Fibroblast of lung (primary cell): Measurements from ENCODE around the gene MYCBP. TPM values are rescaled to one million over a fixed set of nuclear protein-coding genes. Genes with fewer than 3 reads are reported as not detected.

Experiments used
- DNase-seq, 2 donors: peaks; one replicate each; pipeline versions ENCODE4 v3.0.0 to v3.0.0-alpha.2; 2010; ENCODE audit warnings: low read depth in 2 of 2
- H2AFZ ChIP-seq: 2 replicates; pipeline ENCODE4 v1.5.1; 2012; ENCODE audit warnings: low read length, control low read depth, inconsistent platforms
- H3K27ac ChIP-seq: 2 replicates; pipeline ENCODE4 v1.5.1; 2011; ENCODE audit warnings: low read length, control low read depth; ENCODE audit not compliant: insufficient read depth
- H3K27me3 ChIP-seq: 2 replicates; pipeline ENCODE4 v1.5.1; 2011; ENCODE audit warnings: mild to moderate bottlenecking, low read length; ENCODE audit not compliant: control insufficient read depth, insufficient read depth
- H3K36me3 ChIP-seq: 2 replicates; pipeline ENCODE4 v1.5.1; 2011; ENCODE audit warnings: low read length; ENCODE audit not compliant: control insufficient read depth, insufficient read depth
- H3K4me1 ChIP-seq: 2 replicates; pipeline ENCODE4 v1.5.1; 2011; ENCODE audit warnings: low read length; ENCODE audit not compliant: control insufficient read depth, insufficient read depth; ENCODE audit errors: extremely low read depth
- H3K4me2 ChIP-seq: 2 replicates; pipeline ENCODE4 v1.5.1; 2011; ENCODE audit warnings: low read length, control low read depth; ENCODE audit not compliant: insufficient read depth; ENCODE audit errors: extremely low read depth
- H3K4me3 ChIP-seq, 4 experiments: fragments of 200-600 bp in 1 of 4; sonication (generic) in 1 of 4; replicated peaks in 1 of 4; 2 replicates each; pipeline ENCODE4 v1.5.1; 2011 to 2016; ENCODE audit warnings: low read length in 4 of 4, low read depth in 3 of 4, mild to moderate bottlenecking in 3 of 4, control low read depth in 2 of 4, inconsistent platforms in 1 of 4, mixed read lengths in 1 of 4; ENCODE audit not compliant: insufficient read depth in 1 of 4; ENCODE audit errors: control extremely low read depth in 1 of 4
- H3K79me2 ChIP-seq: 2 replicates; pipeline ENCODE4 v1.5.1; 2012; ENCODE audit warnings: mild to moderate bottlenecking, low read length, inconsistent platforms; ENCODE audit not compliant: control insufficient read depth, insufficient read depth
- H3K9ac ChIP-seq: 2 replicates; pipeline ENCODE4 v1.5.1; 2011; ENCODE audit warnings: mild to moderate bottlenecking, low read length, control low read depth; ENCODE audit not compliant: insufficient read depth
- H3K9me3 ChIP-seq: 2 replicates; pipeline ENCODE4 v1.5.1; 2012; ENCODE audit warnings: low read depth, low read length; ENCODE audit not compliant: control insufficient read depth, insufficient read depth
- H4K20me1 ChIP-seq: 2 replicates; pipeline ENCODE4 v1.5.1; 2011; ENCODE audit warnings: low read length; ENCODE audit not compliant: control insufficient read depth, insufficient read depth; ENCODE audit errors: extremely low read depth
- EZH2 ChIP-seq: IDR thresholded peaks from 2 replicates; pipeline ENCODE4 v1.5.1; 2012; ENCODE audit warnings: low read length, control low read depth, mild to moderate bottlenecking; ENCODE audit errors: missing control alignments
- polyA minus RNA-seq: library from RNA; depleted of rRNA, polyadenylated mRNA; stranded (reverse); fragments of >200 nt; gene quantifications from 2 replicates; pipeline ENCODE4 v1.2.3, GENCODE V29; 2011; ENCODE audit warnings: low replicate concordance
- polyA plus RNA-seq, 2 donors: library from polyadenylated mRNA; depleted of rRNA in 1 of 2; stranded (reverse) in 1 of 2; unstranded in 1 of 2; fragments of >200 nt; gene quantifications; 2 replicates each; pipeline ENCODE4 v1.2.1, GENCODE V29; 2011 to 2012; ENCODE audit warnings: missing spikeins in 1 of 2
- total RNA-seq: library from RNA; depleted of rRNA; stranded (reverse); fragments of >200 nt; gene quantifications from 2 replicates; pipeline ENCODE4 v1.2.1, GENCODE V29; 2014
- TF ChIP-seq, protein P1 (sequence below), 2 donors: IDR thresholded peaks in 1 of 2; conservative IDR thresholded peaks in 1 of 2; 1 replicate in 1 of 2; 2 replicates in 1 of 2; pipeline ENCODE4 v1.5.1; 2011 to 2012; ENCODE audit warnings: low read length in 2 of 2, control low read depth in 1 of 2, inconsistent platforms in 1 of 2, low read depth in 1 of 2, mild to moderate bottlenecking in 1 of 2

The MYCBP gene
- total RNA-seq (2.1 and 4.0 TPM in 2 replicates), polyA plus RNA-seq (12.5 and 14.2 TPM in 2 replicates), polyA minus RNA-seq (2.7 and 5.8 TPM in 2 replicates)
- 10.1 and 11.0 TPM in 2 replicates for polyA plus RNA-seq (2012)

DNA sequence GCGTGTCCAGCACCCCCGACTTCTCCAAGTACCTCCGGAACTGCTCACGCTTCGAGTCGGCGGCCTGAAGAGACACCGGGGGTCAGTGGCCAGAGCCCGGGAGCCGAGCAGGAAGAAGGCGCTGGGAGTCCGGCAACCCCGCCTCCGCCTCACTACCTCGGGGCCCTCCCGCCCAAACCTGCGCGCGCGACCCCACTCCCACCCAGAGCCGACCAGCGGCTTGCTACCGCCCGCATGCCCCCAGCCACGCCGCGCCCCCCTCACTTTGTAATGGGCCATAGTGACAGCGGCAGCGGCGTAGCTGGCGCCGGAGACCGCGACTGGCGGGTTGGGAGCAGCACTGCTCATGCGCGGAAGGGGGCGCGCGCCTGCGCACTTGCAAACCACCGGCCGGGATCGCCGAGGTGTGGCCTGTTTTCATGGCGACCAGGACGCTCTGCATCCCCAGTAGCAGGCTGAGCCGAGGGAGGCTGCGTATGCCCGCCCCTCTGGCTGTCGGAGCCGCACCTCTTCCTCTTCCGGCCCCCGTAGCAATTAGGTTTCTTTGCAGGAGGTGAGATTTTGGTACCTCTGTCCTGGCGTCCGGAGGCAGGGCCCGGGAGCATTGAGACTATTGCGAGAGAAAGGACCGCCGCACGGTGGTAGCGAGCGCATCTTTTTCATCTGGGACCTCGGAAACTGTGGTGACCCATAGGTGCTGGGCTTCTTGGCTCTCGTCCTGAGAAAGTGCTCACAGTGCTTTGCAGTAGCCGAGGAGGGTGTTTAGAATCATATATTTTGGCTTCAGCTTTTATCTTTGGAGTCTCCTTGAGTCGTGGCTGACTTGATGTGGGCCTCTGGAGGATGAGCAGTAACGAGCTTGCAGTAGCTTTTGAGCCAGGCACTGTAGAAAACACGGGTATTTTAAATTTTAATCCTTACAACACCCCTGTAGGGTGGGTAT, at the start of gene MYCBP:
Gene MYCBP (minus strand): TSS at position 322 of the 943 bp plus-strand sequence. CDS start 43 bp downstream, at position 279.
- peaks cover 5% of the 10 kb centered on the region for H3K4me1 ChIP-seq
- peak within 1 kb of the TSS; percentile 65 to 94 (median 82) for H3K4me3 ChIP-seq
- no peaks in the 10 kb centered on the region for H3K27me3 ChIP-seq
- H4K20me1 ChIP-seq: no peaks in the 10 kb centered on the region
- H3K9me3 ChIP-seq: no peaks in the 10 kb centered on the region
- peak within 1 kb of the TSS; percentile 91 for H3K4me2 ChIP-seq
- H3K27ac ChIP-seq: peak within 1 kb of the TSS; percentile 34
- H3K36me3 ChIP-seq: no peaks in the 10 kb centered on the region
- H2AFZ ChIP-seq: peak within 1 kb of the TSS; percentile 93
- peaks cover 10% of the 10 kb centered on the region for H3K79me2 ChIP-seq
- TF ChIP-seq, protein P1, sequence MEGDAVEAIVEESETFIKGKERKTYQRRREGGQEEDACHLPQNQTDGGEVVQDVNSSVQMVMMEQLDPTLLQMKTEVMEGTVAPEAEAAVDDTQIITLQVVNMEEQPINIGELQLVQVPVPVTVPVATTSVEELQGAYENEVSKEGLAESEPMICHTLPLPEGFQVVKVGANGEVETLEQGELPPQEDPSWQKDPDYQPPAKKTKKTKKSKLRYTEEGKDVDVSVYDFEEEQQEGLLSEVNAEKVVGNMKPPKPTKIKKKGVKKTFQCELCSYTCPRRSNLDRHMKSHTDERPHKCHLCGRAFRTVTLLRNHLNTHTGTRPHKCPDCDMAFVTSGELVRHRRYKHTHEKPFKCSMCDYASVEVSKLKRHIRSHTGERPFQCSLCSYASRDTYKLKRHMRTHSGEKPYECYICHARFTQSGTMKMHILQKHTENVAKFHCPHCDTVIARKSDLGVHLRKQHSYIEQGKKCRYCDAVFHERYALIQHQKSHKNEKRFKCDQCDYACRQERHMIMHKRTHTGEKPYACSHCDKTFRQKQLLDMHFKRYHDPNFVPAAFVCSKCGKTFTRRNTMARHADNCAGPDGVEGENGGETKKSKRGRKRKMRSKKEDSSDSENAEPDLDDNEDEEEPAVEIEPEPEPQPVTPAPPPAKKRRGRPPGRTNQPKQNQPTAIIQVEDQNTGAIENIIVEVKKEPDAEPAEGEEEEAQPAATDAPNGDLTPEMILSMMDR (conservative IDR thresholded peaks at IDR 0.05 in 1 of 2, IDR thresholded peaks at IDR 0.05 in 1 of 2; ENCODE audit: low read depth in 1 of 2, low read length in 2 of 2): peak in 1 of 2 donors; percentile 4
- TF ChIP-seq EZH2: no peak
- peak; percentile 92 to 95 for DNase-seq
- H3K9ac ChIP-seq: peak within 1 kb of the TSS; percentile 63

DNA sequence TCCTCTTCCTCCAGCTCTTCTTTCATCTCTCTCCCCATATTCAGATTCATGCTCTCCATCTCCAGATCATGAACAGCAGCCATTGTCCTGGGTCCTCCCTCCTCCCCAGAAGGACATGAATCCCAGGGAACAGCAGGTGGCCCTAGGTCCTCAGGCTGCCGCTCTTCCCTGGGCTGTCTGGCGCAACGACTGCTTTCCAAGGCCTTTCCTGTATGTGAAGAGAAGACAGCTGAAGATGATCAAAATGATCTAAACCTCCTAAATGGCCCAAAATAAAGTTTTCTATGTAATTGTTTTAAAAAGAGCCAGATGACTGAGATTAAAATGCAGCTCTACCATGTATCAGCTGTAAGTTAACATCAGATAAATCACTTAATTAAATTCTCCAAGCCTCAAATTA, 46.0 kb upstream of the MYCBP start:
- DNase-seq: no peak
- Histone ChIP-seq H2AFZ (no peak overlapping the region), H3K36me3 (no peaks in the 10 kb centered on the region), H3K4me2 (no peak overlapping the region), H3K27me3 (no peaks in the 10 kb centered on the region), H3K4me1 (no peaks in the 10 kb centered on the region), H3K9ac (no peak overlapping the region), H3K79me2 (no peaks in the 10 kb centered on the region), H3K27ac (no peak overlapping the region), H4K20me1 (no peaks in the 10 kb centered on the region), H3K4me3 (no peak overlapping the region), H3K9me3 (no peaks in the 10 kb centered on the region)
- TF ChIP-seq, protein P1 (conservative IDR thresholded peaks at IDR 0.05 in 1 of 2, IDR thresholded peaks at IDR 0.05 in 1 of 2; ENCODE audit: low read depth in 1 of 2, low read length in 2 of 2): no peak
- no peak for TF ChIP-seq EZH2

DNA sequence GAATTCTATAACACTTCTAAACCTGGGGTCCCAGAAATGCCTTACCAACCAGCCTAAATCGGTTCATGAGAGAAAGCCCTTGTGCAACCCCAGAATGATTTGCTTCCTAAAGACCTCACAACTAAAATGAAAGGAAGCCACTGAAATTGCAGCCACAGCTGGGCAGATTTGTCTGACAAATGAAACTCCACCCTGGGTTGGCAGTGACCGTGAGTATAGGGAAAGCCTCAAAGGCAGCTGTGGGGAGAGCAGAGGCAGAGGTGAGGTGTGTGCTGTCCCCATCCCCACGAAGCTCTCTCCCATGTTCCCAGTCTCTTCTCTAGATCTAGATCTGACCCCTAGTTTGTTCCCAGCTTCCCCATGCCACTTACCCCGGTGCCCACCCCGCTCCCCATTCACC, 45.4 kb upstream of the MYCBP start:
- H3K79me2 ChIP-seq: no peaks in the 10 kb centered on the region
- H2AFZ ChIP-seq: no peak overlapping the region
- H3K4me3 ChIP-seq: no peak overlapping the region
- TF ChIP-seq, protein P1 (conservative IDR thresholded peaks at IDR 0.05 in 1 of 2, IDR thresholded peaks at IDR 0.05 in 1 of 2; ENCODE audit: low read depth in 1 of 2, low read length in 2 of 2): no peak
- TF ChIP-seq EZH2: no peak
- H3K27me3 ChIP-seq: no peaks in the 10 kb centered on the region
- H3K4me1 ChIP-seq: no peaks in the 10 kb centered on the region
- H3K36me3 ChIP-seq: no peaks in the 10 kb centered on the region
- H3K9me3 ChIP-seq: no peaks in the 10 kb centered on the region
- no peak overlapping the region for H3K4me2 ChIP-seq
- H4K20me1 ChIP-seq: no peaks in the 10 kb centered on the region
- no peak overlapping the region for H3K27ac ChIP-seq
- DNase-seq: no peak
- no peak overlapping the region for H3K9ac ChIP-seq
